Gastrocnemius medialis (tissue), 4 donors: ENCODE measurements around the gene CD300C.

Experiments
- CTCF ChIP-seq, 5 experiments: fragments of 450-650 bp in 3 of 5; fragments of 200-600 bp in 2 of 5; sonication (generic) in 2 of 5; IDR thresholded peaks in 4 of 5; conservative IDR thresholded peaks in 1 of 5; 1 replicate in 4 of 5; 2 replicates in 1 of 5; pipeline ENCODE4 v1.5.1; 2016 to 2019; ENCODE audit warnings: antibody characterized with exemption in 5 of 5, mild to moderate bottlenecking in 3 of 5, moderate library complexity in 3 of 5
- POLR2A ChIP-seq, 2 donors: fragments of 450-650 bp; IDR thresholded peaks; one replicate each; pipeline ENCODE4 v1.6.1; 2017; ENCODE audit warnings: antibody characterized with exemption in 2 of 2, mild to moderate bottlenecking in 2 of 2, moderate library complexity in 2 of 2

DNA sequence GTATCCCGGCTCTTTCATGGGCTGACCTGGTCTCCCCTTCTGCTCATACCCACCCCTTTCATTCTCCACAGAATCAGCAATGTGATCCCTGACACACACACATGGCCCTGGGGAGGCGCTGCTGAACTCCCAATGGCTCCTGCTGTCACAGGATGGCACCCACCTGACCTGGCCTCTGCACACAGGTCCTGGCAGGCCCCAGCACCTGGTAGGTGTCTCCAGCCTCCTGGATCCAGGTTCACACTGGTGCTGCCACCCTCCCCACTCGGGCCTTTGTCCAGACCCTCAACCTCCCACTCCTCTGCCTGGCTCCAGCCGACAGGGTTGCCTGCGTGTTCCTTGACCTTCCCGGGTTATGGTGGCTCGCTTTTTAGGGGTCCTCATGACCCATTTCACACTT lies 1.3 kb upstream of the CD300C start:
- TF ChIP-seq CTCF (IDR thresholded peaks at IDR 0.05 in 4 of 5, conservative IDR thresholded peaks at IDR 0.05 in 1 of 5) (no peak), POLR2A (IDR thresholded peaks at IDR 0.05) (no peak)
